T-helper 2 cell treated with Interferon-gamma antibody and Interleukin-4, amounts not matched to agents 5 μg/mL and 100 μg/mL, for 36 hours (primary cell): Measurements from ENCODE around the gene IKZF3.
"Not testable (repeated sequence)": the region's sequence is repeated elsewhere in the genome, so short reads cannot be mapped to it uniquely, and the experiment has no call there.

ENCODE experiments used
- DNase-seq: peaks from one replicate; pipeline ENCODE4 v3.0.0; 2021; ENCODE audit warnings: low spot score
- H3K27ac Mint-ChIP-seq: one replicate; pipeline ENCODE4 v1.8.0; 2021; ENCODE audit warnings: mild to moderate bottlenecking, mixed read lengths
- H3K27me3 Mint-ChIP-seq: one replicate; pipeline ENCODE4 v1.8.0; 2021; ENCODE audit warnings: low read depth, mixed read lengths
- H3K36me3 Mint-ChIP-seq: one replicate; pipeline ENCODE4 v1.8.0; 2021; ENCODE audit warnings: low read depth, mixed read lengths
- H3K4me1 Mint-ChIP-seq: one replicate; pipeline ENCODE4 v1.8.0; 2021; ENCODE audit warnings: low read depth, mixed read lengths
- H3K4me3 Mint-ChIP-seq: one replicate; pipeline ENCODE4 v1.8.0; 2022; ENCODE audit warnings: mild to moderate bottlenecking, moderate library complexity, mixed read lengths
- H3K9me3 Mint-ChIP-seq: one replicate; pipeline ENCODE4 v1.8.0; 2021; ENCODE audit warnings: mixed read lengths

IKZF3 gene

DNA sequence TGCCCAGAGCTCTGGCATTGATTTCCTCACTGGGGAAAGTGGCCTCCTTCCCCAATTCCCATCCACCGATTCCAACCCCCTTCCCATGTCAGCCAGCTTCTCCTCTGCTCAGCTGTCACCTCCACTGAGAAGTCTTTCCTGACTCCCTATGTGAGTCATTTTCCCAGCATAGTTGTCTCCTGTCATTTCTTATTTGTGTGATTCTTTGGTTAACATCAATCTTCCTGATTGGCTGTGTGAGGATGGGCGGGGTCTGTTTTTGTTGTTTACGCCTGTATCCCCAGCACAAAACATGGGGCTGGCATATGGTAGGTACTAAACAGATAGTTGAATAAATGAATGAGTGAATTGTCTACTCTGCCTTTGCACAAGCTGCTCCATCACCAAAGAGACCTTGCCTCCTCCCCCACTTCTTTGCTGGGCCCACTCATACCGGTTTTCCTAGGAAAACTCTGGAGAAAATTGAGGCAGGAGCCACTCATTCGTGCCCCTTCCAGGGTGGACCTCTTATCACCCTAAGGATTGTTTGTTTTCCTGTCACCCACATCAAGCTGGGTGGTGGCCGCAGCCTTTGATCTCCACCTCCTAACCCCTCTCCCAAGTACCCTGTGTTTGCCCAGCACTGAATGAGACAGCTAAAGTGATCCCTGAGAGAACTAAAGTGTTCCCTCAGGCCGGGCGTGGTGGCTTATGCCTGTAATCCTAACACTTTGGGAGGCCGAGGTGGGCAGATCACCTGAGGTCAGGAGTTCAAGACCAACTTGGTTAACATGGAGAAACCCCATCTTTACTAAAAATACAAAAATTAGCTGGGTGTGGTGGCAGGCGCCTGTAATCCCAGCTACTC is 127.6 kb downstream of the IKZF3 start:
- Mint-ChIP-seq H3K9me3 (no peaks in the 10 kb centered on the region), H3K27me3 (peaks cover 22% of the 10 kb centered on the region), H3K36me3 (no peaks in the 10 kb centered on the region), H3K27ac (no peak overlapping the region), H3K4me3 (no peak overlapping the region), H3K4me1 (peaks cover 10% of the 10 kb centered on the region)
- DNase-seq = no peak

DNA sequence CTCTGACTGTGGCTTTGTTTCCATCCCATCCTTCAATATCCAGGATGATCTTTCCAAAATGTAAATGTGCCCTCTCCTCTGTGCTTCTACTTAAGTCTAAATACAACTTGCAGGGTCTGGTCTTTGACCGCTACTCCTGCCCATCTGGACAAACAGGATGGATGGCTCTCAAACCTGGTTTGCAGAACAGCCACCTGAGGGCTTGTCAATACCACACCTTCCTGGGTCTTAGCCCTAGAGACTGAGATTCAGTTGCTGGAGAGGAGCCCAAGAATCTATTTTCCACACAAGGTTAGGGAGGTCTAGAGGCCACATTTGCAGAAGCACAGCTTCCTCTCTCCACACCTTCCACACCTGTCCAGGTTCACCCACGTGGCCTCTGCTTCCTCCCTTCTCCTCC is 128.2 kb downstream of the IKZF3 start:
- DNase-seq = no peak
- Mint-ChIP-seq H3K27ac (no peak overlapping the region), H3K4me1 (peaks cover 10% of the 10 kb centered on the region), H3K4me3 (no peak overlapping the region), H3K27me3 (peaks cover 22% of the 10 kb centered on the region), H3K9me3 (no peaks in the 10 kb centered on the region), H3K36me3 (no peaks in the 10 kb centered on the region)

DNA sequence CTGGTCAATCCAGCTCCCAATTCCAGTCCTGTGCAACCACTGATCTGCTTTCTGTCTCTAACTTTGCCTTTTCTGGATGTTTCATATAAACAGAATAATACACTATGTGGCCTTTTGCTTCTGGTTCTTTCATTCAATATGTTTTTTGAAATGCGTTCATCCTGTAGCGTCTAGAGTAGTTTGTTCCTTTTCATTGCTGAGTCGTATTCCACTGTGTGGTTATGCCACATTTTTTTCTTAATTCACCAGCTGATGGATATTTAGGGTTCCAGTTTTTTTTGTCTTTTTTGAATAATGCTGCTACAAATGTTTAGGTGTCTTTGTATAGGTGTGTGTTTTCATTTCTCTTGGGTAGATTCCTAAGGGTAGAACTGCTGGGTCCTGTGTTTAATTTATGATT is 131.5 kb downstream of the IKZF3 start:
- Mint-ChIP-seq H3K4me1 (peaks cover 8% of the 10 kb centered on the region), H3K27me3 (peaks cover 15% of the 10 kb centered on the region), H3K4me3 (peak overlapping the region; percentile 2), H3K27ac (no peak overlapping the region), H3K9me3 (no peaks in the 10 kb centered on the region), H3K36me3 (peaks cover 17% of the 10 kb centered on the region)
- DNase-seq = no peak

DNA sequence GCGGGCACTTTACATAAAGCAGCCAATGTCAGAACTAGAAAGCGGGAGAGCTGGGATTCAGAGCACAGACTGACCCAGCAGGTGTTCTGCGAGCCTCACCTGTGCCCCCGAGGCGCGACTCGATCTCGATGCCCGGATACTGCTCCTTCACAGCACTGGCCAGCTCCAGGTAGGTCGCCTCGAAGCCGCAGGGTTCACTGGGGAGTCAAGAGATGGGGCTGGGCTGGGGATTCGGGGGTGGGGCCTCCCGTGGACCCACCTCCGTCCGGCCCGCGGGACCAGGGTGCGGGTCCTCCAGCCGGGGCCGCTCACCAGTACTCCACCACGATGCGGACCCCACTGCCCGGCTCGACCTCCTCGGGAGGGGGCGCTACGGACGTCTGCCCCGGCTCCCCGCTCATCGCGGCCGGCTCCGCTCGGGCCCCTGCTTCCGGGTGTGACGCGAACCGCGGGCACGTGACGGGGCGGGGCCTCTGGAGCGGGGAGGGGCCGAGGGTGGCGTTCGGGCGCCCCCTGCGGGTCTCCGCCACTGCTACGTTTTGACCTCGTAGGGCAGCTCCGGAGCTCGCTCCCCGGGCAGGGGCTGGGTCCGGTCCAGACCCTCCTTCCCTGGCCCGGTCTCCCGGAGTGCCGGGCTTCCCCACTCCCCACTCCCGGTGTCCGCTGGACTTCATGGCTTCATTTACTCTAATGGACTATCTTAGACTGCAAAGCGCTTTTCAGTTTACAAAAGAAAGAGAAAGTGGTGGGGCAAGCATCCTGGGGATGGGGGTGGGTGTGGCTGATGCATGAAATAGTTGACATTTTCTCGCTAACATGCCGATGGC is 133.8 kb downstream of the IKZF3 start, which contains the start of gene MIEN1:
MIEN1 (minus strand) TSS at position 438 of the 827 bp plus-strand sequence; CDS start at position 401, 37 bp downstream.
- Mint-ChIP-seq H3K36me3 (peaks cover 27% of the 10 kb centered on the region), H3K27ac (peak within 1 kb of the TSS; percentile 91), H3K27me3 (peaks cover 5% of the 10 kb centered on the region), H3K4me3 (peak within 1 kb of the TSS; percentile 95), H3K9me3 (no peaks in the 10 kb centered on the region), H3K4me1 (peaks cover 6% of the 10 kb centered on the region)
- DNase-seq = peak; percentile 91

DNA sequence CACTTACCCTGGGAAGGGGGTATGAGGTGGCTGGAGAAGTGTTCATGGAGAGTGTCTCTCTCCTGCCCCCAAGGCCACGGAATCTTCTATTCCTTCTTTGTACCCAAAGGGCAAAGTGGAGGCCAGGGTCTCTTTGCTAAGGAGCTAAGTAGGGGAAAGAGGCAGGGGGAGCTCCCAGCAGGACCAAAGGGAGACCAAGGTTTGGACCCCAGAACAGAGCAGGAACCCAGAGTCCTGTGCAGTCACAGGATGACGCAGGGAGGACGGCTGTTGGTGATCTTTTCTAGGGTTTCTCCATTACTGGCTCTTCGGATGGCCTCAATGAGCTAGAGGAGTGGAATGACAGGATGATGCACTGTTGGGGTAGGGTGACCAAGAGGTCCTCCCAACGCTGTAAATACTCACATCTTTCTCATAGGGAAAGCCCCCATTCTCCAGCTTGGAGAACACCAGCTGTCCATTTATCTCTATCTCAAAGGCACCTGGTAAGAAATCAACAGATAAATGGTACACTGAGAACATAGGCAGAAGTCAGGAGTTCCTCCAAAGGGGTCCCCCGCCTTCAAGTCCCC is 134.7 kb downstream of the IKZF3 start:
- H3K4me3 Mint-ChIP-seq = peak overlapping the region; percentile 95
- no peak for DNase-seq
- H3K27ac Mint-ChIP-seq = peak overlapping the region; percentile 91
- H3K27me3 Mint-ChIP-seq = peaks cover 5% of the 10 kb centered on the region
- H3K9me3 Mint-ChIP-seq = no peaks in the 10 kb centered on the region
- H3K36me3 Mint-ChIP-seq = peaks cover 27% of the 10 kb centered on the region
- H3K4me1 Mint-ChIP-seq = peaks cover 6% of the 10 kb centered on the region

DNA sequence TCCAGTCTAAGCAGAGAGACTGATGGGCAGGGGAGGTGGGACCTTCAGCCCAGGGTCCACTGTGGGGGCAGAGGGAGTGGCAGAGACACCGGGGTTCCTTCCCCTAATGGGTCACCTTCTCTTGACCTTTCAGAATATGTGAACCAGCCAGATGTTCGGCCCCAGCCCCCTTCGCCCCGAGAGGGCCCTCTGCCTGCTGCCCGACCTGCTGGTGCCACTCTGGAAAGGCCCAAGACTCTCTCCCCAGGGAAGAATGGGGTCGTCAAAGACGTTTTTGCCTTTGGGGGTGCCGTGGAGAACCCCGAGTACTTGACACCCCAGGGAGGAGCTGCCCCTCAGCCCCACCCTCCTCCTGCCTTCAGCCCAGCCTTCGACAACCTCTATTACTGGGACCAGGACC is 136.6 kb downstream of the IKZF3 start:
- no peak for DNase-seq
- Mint-ChIP-seq H3K4me3 (no peak overlapping the region), H3K27me3 (no peaks in the 10 kb centered on the region), H3K9me3 (no peaks in the 10 kb centered on the region), H3K4me1 (peaks cover 9% of the 10 kb centered on the region), H3K36me3 (peaks cover 27% of the 10 kb centered on the region), H3K27ac (no peak overlapping the region)

DNA sequence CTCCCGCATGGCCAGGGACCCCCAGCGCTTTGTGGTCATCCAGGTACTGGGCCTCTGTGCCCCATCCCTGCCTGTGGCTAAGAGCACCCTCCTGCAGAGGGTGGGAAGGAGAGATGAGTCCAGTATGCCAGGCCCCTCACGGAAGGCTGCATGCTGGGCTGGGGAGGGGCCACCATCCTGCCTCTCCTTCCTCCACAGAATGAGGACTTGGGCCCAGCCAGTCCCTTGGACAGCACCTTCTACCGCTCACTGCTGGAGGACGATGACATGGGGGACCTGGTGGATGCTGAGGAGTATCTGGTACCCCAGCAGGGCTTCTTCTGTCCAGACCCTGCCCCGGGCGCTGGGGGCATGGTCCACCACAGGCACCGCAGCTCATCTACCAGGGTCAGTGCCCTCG is 137.5 kb downstream of the IKZF3 start:
- no peak overlapping the region for H3K4me3 Mint-ChIP-seq
- peaks cover 9% of the 10 kb centered on the region for H3K4me1 Mint-ChIP-seq
- DNase-seq = no peak
- H3K27ac Mint-ChIP-seq = no peak overlapping the region
- H3K36me3 Mint-ChIP-seq = peaks cover 27% of the 10 kb centered on the region
- no peaks in the 10 kb centered on the region for H3K9me3 Mint-ChIP-seq
- H3K27me3 Mint-ChIP-seq = no peaks in the 10 kb centered on the region

DNA sequence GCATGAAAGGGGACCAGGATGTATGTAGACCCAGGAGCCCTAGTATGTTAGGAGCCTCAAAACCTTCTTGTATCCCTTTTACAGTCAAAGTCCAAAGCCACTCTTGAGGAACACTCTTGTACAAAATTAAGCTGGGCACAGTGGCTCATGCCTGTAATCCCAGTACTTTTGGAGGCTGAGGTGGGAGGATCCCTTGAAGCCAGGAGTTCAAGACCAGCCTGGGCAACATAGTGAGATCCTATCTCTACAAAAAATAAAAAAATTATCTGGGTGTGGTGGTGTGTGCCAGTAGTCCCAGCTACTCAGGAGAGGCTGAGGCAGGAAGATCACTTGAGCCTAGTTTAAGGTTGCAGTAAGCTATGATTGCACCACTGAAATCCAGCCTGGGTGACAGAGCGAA is 138.2 kb downstream of the IKZF3 start:
- H3K36me3 Mint-ChIP-seq = peaks cover 27% of the 10 kb centered on the region
- H3K27ac Mint-ChIP-seq = peak overlapping the region; percentile 31
- DNase-seq, H3K4me3 Mint-ChIP-seq, H3K9me3 Mint-ChIP-seq, H3K27me3 Mint-ChIP-seq, H3K4me1 Mint-ChIP-seq: not testable (repeated sequence)

DNA sequence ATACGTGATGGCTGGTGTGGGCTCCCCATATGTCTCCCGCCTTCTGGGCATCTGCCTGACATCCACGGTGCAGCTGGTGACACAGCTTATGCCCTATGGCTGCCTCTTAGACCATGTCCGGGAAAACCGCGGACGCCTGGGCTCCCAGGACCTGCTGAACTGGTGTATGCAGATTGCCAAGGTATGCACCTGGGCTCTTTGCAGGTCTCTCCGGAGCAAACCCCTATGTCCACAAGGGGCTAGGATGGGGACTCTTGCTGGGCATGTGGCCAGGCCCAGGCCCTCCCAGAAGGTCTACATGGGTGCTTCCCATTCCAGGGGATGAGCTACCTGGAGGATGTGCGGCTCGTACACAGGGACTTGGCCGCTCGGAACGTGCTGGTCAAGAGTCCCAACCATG is 139.4 kb downstream of the IKZF3 start:
- Mint-ChIP-seq H3K27me3 (no peaks in the 10 kb centered on the region), H3K9me3 (no peaks in the 10 kb centered on the region), H3K27ac (no peak overlapping the region), H3K4me1 (peaks cover 9% of the 10 kb centered on the region), H3K4me3 (no peak overlapping the region), H3K36me3 (peaks cover 23% of the 10 kb centered on the region)
- DNase-seq = no peak

DNA sequence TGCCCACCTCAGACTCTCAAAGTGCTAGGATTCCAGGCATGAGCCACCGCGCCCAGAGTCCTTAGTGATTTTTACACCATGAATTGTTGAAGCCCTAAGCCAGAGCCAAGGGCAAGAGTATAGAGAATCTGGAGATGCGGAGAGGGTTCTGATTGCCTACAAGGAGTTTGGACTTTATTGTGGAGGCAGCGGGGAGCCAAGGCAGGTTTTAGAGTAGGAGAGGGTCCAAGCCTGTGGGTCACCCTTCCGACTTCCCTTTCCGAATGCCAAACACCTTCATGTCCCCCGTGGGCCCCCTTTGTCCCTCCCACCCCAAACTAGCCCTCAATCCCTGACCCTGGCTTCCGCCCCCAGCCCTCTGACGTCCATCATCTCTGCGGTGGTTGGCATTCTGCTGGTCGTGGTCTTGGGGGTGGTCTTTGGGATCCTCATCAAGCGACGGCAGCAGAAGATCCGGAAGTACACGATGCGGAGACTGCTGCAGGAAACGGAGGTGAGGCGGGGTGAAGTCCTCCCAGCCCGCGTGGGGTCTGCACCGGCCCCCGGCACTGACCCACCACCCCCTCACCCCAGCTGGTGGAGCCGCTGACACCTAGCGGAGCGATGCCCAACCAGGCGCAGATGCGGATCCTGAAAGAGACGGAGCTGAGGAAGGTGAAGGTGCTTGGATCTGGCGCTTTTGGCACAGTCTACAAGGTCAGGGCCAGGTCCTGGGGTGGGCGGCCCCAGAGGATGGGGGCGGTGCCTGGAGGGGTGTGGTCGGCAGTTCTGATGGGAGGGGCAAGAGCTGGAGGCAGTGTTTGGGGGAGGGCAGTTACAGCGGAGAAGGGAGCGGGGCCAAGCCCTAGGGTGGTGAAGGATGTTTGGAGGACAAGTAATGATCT is 140.9 kb downstream of the IKZF3 start:
- no peak overlapping the region for H3K27ac Mint-ChIP-seq

DNA sequence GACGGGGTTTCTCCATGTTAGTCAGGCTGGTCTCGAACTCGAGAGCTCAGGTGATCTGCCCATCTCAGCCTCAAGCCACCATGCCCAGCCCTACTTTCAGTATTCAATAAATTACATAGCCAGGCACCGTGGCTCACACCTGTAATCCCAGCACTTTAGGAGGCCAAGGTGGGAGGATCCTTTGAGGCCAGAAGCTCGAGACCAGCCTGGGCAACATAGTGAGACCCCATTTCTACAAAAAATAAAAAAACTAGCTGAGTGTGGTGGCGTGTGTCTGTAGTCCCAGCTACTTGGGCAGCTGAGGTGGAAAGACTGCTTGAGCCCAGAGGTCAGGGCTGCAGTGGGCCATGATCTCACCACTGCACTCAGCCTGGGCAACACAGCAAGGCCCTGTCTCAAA is 142.0 kb downstream of the IKZF3 start:
- no peaks in the 10 kb centered on the region for H3K9me3 Mint-ChIP-seq
- H3K27me3 Mint-ChIP-seq = no peaks in the 10 kb centered on the region
- H3K36me3 Mint-ChIP-seq = peaks cover 5% of the 10 kb centered on the region
- no peak for DNase-seq
- H3K27ac Mint-ChIP-seq = no peak overlapping the region
- H3K4me3 Mint-ChIP-seq = no peak overlapping the region
- H3K4me1 Mint-ChIP-seq = peaks cover 3% of the 10 kb centered on the region

More for the DNA sequence above, 140.9 kb downstream of the IKZF3 start:
- Mint-ChIP-seq H3K4me3 (no peak overlapping the region), H3K9me3 (no peaks in the 10 kb centered on the region), H3K4me1 (peaks cover 3% of the 10 kb centered on the region), H3K36me3 (peaks cover 10% of the 10 kb centered on the region), H3K27me3 (no peaks in the 10 kb centered on the region)
- no peak for DNase-seq

DNA sequence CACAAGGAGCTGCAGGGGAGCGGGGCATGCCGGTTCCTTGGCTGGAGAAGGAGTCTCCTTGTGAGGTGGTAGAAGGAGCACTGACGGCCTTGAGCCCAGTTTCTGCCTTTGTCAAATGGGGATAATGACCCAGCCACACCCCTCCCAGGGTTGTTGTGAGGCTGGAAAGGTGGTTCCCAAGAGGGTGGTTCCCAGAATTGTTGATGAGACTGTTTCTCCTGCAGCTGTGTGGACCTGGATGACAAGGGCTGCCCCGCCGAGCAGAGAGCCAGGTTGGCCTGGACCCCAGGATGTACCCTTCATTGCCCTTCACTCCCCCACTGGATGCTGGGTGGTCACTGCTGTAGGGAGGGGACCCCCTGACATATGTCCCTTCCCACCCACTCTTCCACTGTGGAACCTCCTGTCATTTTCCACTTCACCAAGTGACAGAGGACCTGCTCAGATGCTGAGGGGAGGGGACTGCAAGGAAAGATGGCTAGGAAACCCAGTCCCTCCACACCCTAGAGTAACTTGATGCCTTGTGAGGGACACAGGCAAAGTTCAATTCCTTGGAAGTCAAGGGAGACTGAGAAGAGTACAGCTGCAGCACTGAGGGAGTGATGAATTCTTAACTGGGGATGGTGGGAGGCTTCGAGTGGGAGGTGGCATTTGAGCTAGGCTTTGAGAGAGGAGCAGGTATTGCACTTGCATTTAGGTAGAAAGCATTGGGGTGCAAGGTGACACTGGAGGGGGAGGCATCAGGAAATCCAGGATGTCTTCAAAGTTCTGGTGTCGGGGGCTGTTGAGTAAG is 144.4 kb downstream of the IKZF3 start:
- Mint-ChIP-seq H3K27me3 (no peaks in the 10 kb centered on the region), H3K4me1 (peaks cover 3% of the 10 kb centered on the region), H3K9me3 (no peaks in the 10 kb centered on the region), H3K36me3 (no peaks in the 10 kb centered on the region), H3K4me3 (no peak overlapping the region), H3K27ac (no peak overlapping the region)
- DNase-seq = no peak

DNA sequence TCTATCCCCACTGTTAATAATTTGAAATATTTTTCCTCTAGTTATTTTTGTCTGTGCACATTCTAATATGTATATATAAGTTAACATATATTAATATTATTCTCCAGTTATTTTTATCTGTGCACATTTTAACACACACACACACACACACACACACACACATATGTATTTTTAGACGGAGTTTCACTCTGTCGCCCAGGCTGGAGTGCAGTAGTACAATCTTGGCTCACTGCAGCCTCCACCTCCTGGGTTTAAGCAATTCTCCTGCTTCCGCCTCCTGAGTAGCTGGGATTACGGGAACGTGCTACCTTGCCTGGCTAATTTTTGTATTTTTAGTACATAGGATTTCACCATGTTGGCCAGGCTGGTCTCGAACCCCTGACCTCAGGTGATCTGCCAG is 146.5 kb downstream of the IKZF3 start:
- Mint-ChIP-seq H3K4me1 (no peaks in the 10 kb centered on the region), H3K9me3 (no peaks in the 10 kb centered on the region), H3K27ac (no peak overlapping the region), H3K27me3 (no peaks in the 10 kb centered on the region), H3K36me3 (no peaks in the 10 kb centered on the region), H3K4me3 (no peak overlapping the region)
- DNase-seq = no peak
